Kasumi-1 (cell line): ENCODE measurements around the gene CCNG1.

ENCODE experiments used
- DNase-seq, 2 experiments: peaks; one replicate each; lab custom pipeline; 2025; lab: John Stamatoyannopoulos, UW

CCNG1 gene

DNA sequence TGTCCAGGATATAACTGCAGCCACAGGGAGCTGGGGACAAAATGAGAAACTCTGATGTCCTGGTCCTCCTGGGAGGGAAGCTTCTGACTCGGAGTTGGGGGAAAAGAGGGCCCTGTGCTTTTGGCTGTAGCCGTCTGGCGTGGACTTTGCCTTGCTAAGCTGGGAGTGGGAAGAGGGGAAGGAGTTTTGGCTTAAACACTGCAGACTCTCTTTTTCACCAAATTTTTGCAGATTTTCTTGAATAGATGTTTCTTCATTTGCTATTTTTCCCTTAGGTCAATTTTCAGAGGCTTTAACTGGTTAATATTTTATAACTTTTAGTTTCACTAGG lies 52.3 kb downstream of the CCNG1 start:
- DNase-seq = no peak
